ENCODE data around the gene BYSL.

The BYSL gene

GRCh38 chr6:41976794-41977484 lies 55.6 kb downstream of the BYSL start:
- no peak for DNase-seq (ENCODE audit: low spot score)
